ENCODE results near the gene TBC1D8. TPM values are rescaled to one million over a fixed set of nuclear protein-coding genes. Genes with fewer than 3 reads are reported as not detected.
"Not testable (repeated sequence)": the region's sequence is repeated elsewhere in the genome, so short reads cannot be mapped to it uniquely, and the experiment has no call there.

Gene TBC1D8
- total and polyA plus RNA-seq, 4 experiments from 2014 or later = 0.15 to 2.4 (median 1.5) TPM

GRCh38 chr2:101058386-101058785 lies 92.8 kb downstream of the TBC1D8 start:
- H3K27me3 ChIP-seq (ENCODE audit: insufficient read depth, low read length) = no peaks in the 10 kb centered on the region
- H3K36me3 ChIP-seq (ENCODE audit: insufficient read depth, low read length) = no peaks in the 10 kb centered on the region
- POLR2A ChIA-PET (ENCODE audit: partially characterized antibody) = no interaction called here
- CTCF ChIA-PET (ENCODE audit: partially characterized antibody) = no interaction called here
- H3K27ac Mint-ChIP-seq = no peak overlapping the region
- no peak overlapping the region for H3K27ac ChIP-seq (ENCODE audit: low read depth, low read length)
- H3K9me3 ChIP-seq (ENCODE audit: control insufficient read depth in 1 of 2, low read length in 2 of 2) = no peaks in the 10 kb centered on the region
- peaks cover 0 to 1% of the 10 kb centered on the region in 2 donors for H3K27me3 Mint-ChIP-seq
- no peak for DNase-seq
- no peak overlapping the region for H3K4me3 Mint-ChIP-seq
- H3K4me1 Mint-ChIP-seq = no peaks in the 10 kb centered on the region
- H3K4me3 ChIP-seq (ENCODE audit: low read length in 2 of 2) = no peak overlapping the region
- no peaks in the 10 kb centered on the region for H3K9me3 Mint-ChIP-seq
- intact Hi-C loops (cut with micrococcal nuclease) = no loop called here
- no peaks in the 10 kb centered on the region for H3K4me1 ChIP-seq (ENCODE audit: insufficient read depth, low read length)
- no peaks in the 10 kb centered on the region for H3K36me3 Mint-ChIP-seq

- no peak overlapping the region for H3K4me3 ChIP-seq (ENCODE audit: low read length in 2 of 2)
- H3K36me3 ChIP-seq (ENCODE audit: insufficient read depth, low read length) = no peaks in the 10 kb centered on the region
- H3K4me1 ChIP-seq (ENCODE audit: insufficient read depth, low read length) = no peaks in the 10 kb centered on the region
- no peak overlapping the region for H3K27ac ChIP-seq (ENCODE audit: low read depth, low read length)
- Mint-ChIP-seq H3K27ac (no peak overlapping the region), H3K27me3 (peaks cover 0 to 1% of the 10 kb centered on the region in 2 donors), H3K9me3 (no peaks in the 10 kb centered on the region), H3K4me3 (no peak overlapping the region), H3K36me3 (no peaks in the 10 kb centered on the region), H3K4me1 (no peaks in the 10 kb centered on the region)
- intact Hi-C loops (cut with micrococcal nuclease) = no loop called here
- ChIA-PET CTCF (ENCODE audit: partially characterized antibody) (no interaction called here), POLR2A (ENCODE audit: partially characterized antibody) (no interaction called here)
- DNase-seq = no peak
- no peaks in the 10 kb centered on the region for H3K9me3 ChIP-seq (ENCODE audit: control insufficient read depth in 1 of 2, low read length in 2 of 2)
- no peaks in the 10 kb centered on the region for H3K27me3 ChIP-seq (ENCODE audit: insufficient read depth, low read length)
These were observed 93.9 kb downstream of the TBC1D8 start for GRCh38 chr2:101057051-101057933.

GRCh38 chr2:101053117-101053516 lies 98.1 kb downstream of the TBC1D8 start:
- CTCF ChIA-PET (ENCODE audit: partially characterized antibody) = no interaction called here
- POLR2A ChIA-PET (ENCODE audit: partially characterized antibody) = no interaction called here
- no peak overlapping the region for H3K27ac Mint-ChIP-seq
- H3K27ac ChIP-seq (ENCODE audit: low read depth, low read length) = no peak overlapping the region
- H3K4me1 ChIP-seq (ENCODE audit: insufficient read depth, low read length) = no peaks in the 10 kb centered on the region
- no peaks in the 10 kb centered on the region for H3K36me3 ChIP-seq (ENCODE audit: insufficient read depth, low read length)
- DNase-seq = no peak
- H3K4me3 Mint-ChIP-seq = no peak overlapping the region
- H3K27me3 ChIP-seq (ENCODE audit: insufficient read depth, low read length) = no peaks in the 10 kb centered on the region
- no peaks in the 10 kb centered on the region for H3K36me3 Mint-ChIP-seq
- no peaks in the 10 kb centered on the region for H3K4me1 Mint-ChIP-seq
- intact Hi-C loops (cut with micrococcal nuclease) = no loop called here
- H3K27me3 Mint-ChIP-seq = no peaks in the 10 kb centered on the region
- no peaks in the 10 kb centered on the region for H3K9me3 ChIP-seq (ENCODE audit: control insufficient read depth in 1 of 2, low read length in 2 of 2)
- no peak overlapping the region for H3K4me3 ChIP-seq (ENCODE audit: low read length in 2 of 2)
- H3K9me3 Mint-ChIP-seq = no peaks in the 10 kb centered on the region

GRCh38 chr2:101052147-101052546 lies 99.0 kb downstream of the TBC1D8 start:
- intact Hi-C loops (cut with micrococcal nuclease) = no loop called here
- Mint-ChIP-seq H3K9me3 (no peaks in the 10 kb centered on the region), H3K27me3 (no peaks in the 10 kb centered on the region), H3K27ac (no peak overlapping the region), H3K4me1 (no peaks in the 10 kb centered on the region), H3K4me3 (no peak overlapping the region), H3K36me3 (no peaks in the 10 kb centered on the region)
- POLR2A ChIA-PET (ENCODE audit: partially characterized antibody) = no interaction called here
- CTCF ChIA-PET (ENCODE audit: partially characterized antibody) = no interaction called here
- H3K9me3 ChIP-seq (ENCODE audit: control insufficient read depth in 1 of 2, low read length in 2 of 2) = no peaks in the 10 kb centered on the region
- no peak for DNase-seq
- no peaks in the 10 kb centered on the region for H3K36me3 ChIP-seq (ENCODE audit: insufficient read depth, low read length)
- H3K27ac ChIP-seq (ENCODE audit: low read depth, low read length) = no peak overlapping the region
- H3K27me3 ChIP-seq (ENCODE audit: insufficient read depth, low read length) = no peaks in the 10 kb centered on the region
- no peak overlapping the region for H3K4me3 ChIP-seq (ENCODE audit: low read length in 2 of 2)
- no peaks in the 10 kb centered on the region for H3K4me1 ChIP-seq (ENCODE audit: insufficient read depth, low read length)

GRCh38 chr2:101050886-101051285 lies 100.3 kb downstream of the TBC1D8 start:
- POLR2A ChIA-PET (ENCODE audit: partially characterized antibody); CTCF ChIA-PET (ENCODE audit: partially characterized antibody); H3K27ac ChIP-seq (ENCODE audit: low read depth, low read length); H3K27ac Mint-ChIP-seq; H3K9me3 ChIP-seq (ENCODE audit: control insufficient read depth in 1 of 2, low read length in 2 of 2); H3K4me3 ChIP-seq (ENCODE audit: low read length in 2 of 2); H3K4me1 ChIP-seq (ENCODE audit: insufficient read depth, low read length); H3K4me3 Mint-ChIP-seq; H3K27me3 ChIP-seq (ENCODE audit: insufficient read depth, low read length); H3K9me3 Mint-ChIP-seq; H3K36me3 Mint-ChIP-seq; H3K27me3 Mint-ChIP-seq; DNase-seq; intact Hi-C loops (cut with micrococcal nuclease); H3K4me1 Mint-ChIP-seq; H3K36me3 ChIP-seq (ENCODE audit: insufficient read depth, low read length): not testable (repeated sequence)

DNA sequence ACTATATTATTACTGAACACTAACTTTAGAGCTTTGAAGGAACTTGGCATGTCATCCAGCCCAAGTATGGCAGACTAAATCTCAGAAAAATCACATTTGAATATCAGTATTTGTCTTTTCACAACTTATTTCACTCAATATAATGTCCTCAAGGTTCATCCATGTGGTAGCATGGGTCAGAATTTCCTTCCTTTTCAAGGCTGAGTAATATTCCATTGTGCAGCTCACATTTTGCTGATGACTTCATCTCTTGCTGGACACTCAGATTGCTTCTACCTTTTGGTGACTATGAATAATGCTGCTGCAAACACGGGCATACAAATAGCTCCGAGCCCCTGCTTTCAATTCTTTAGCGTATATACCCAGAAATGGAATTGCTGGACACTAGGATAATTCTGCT lies 102.4 kb downstream of the TBC1D8 start:
- no peak overlapping the region for H3K27ac Mint-ChIP-seq
- Histone ChIP-seq H3K36me3 (ENCODE audit: insufficient read depth, low read length) (no peaks in the 10 kb centered on the region), H3K27ac (ENCODE audit: low read depth, low read length) (no peak overlapping the region), H3K4me3 (ENCODE audit: low read length in 2 of 2) (no peak overlapping the region), H3K27me3 (ENCODE audit: insufficient read depth, low read length) (no peaks in the 10 kb centered on the region), H3K4me1 (ENCODE audit: insufficient read depth, low read length) (no peaks in the 10 kb centered on the region), H3K9me3 (ENCODE audit: control insufficient read depth in 1 of 2, low read length in 2 of 2) (no peaks in the 10 kb centered on the region)
- no peaks in the 10 kb centered on the region for H3K9me3 Mint-ChIP-seq
- H3K4me1 Mint-ChIP-seq = no peaks in the 10 kb centered on the region
- no peak overlapping the region for H3K4me3 Mint-ChIP-seq
- peaks cover 2 to 4% of the 10 kb centered on the region in 2 donors for H3K27me3 Mint-ChIP-seq
- ChIA-PET POLR2A (ENCODE audit: partially characterized antibody) (no interaction called here), CTCF (ENCODE audit: partially characterized antibody) (interaction anchor here (0.8 kb wide), 1 partner anchor 36 kb away, joined by 3 read pairs; no protein-coding TSS in a partner anchor)
- H3K36me3 Mint-ChIP-seq = no peaks in the 10 kb centered on the region
- intact Hi-C loops (cut with micrococcal nuclease) = no loop called here
- DNase-seq = no peak

DNA sequence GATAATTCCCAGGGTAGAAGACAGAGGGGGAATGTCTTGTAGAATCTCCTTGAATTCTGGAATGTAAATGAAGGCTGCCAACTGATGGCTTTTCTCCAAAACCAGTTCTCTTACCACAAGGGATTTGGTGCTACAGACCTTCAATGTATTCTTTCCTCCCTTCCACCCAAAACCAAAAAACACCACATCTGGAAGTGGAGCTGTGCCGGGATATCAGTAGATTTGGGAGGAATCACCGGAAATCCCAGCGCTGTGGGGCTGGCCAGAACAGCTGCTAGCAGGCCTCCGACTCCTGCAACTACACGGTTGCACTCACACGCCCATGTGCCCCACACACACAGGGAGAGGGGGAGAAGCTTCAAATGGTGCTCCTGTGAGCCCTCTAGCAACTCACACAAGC lies 103.4 kb downstream of the TBC1D8 start:
- H3K36me3 ChIP-seq (ENCODE audit: insufficient read depth, low read length) = no peaks in the 10 kb centered on the region
- POLR2A ChIA-PET (ENCODE audit: partially characterized antibody) = no interaction called here
- CTCF ChIA-PET (ENCODE audit: partially characterized antibody) = no interaction called here
- Mint-ChIP-seq H3K4me3 (no peak overlapping the region), H3K9me3 (no peaks in the 10 kb centered on the region), H3K36me3 (no peaks in the 10 kb centered on the region), H3K27me3 (peaks cover 2 to 7% of the 10 kb centered on the region in 2 donors), H3K27ac (no peak overlapping the region), H3K4me1 (no peaks in the 10 kb centered on the region)
- no peaks in the 10 kb centered on the region for H3K4me1 ChIP-seq (ENCODE audit: insufficient read depth, low read length)
- H3K4me3 ChIP-seq (ENCODE audit: low read length in 2 of 2) = no peak overlapping the region
- no peak for DNase-seq
- no peaks in the 10 kb centered on the region for H3K27me3 ChIP-seq (ENCODE audit: insufficient read depth, low read length)
- H3K9me3 ChIP-seq (ENCODE audit: control insufficient read depth in 1 of 2, low read length in 2 of 2) = no peaks in the 10 kb centered on the region
- intact Hi-C loops (cut with micrococcal nuclease) = no loop called here
- H3K27ac ChIP-seq (ENCODE audit: low read depth, low read length) = no peak overlapping the region

All from CD4-positive, alpha-beta memory T cell (primary cell).